Measurements from ENCODE around the gene HTR3C. TPM values are rescaled to one million over a fixed set of nuclear protein-coding genes. Genes with fewer than 3 reads are reported as not detected.
"Not testable (repeated sequence)": the region's sequence is repeated elsewhere in the genome, so short reads cannot be mapped to it uniquely, and the experiment has no call there.

HTR3C gene
- total RNA-seq, 1 donor from 2014 or later: not detected

GRCh38 chr3:184016811-184017671 is 35.8 kb upstream of the HTR3C start:
- intact Hi-C loops (cut with micrococcal nuclease): loop anchor here (10.0 kb wide), 1 partner anchor 122 kb away; no protein-coding TSS in a partner anchor
- peak; percentile 97 for TF ChIP-seq CTCF (IDR thresholded peaks at IDR 0.05; ENCODE audit: borderline replicate concordance)

GRCh38 chr3:184017672-184018423 is 35.0 kb upstream of the HTR3C start, which contains the start of gene ABCC5:
Gene ABCC5, minus strand, starts transcription at chr3:184017884. Its CDS starts 3,492 bp downstream, at chr3:184014392.
- H3K36me3 ChIP-seq: peaks cover 13% of the 10 kb centered on the region
- no peaks in the 10 kb centered on the region for H3K9me3 ChIP-seq (replicated peaks)
- H3K27me3 ChIP-seq (ENCODE audit: low read depth): no peaks in the 10 kb centered on the region
- peak; percentile 59 for TF ChIP-seq CTCF (IDR thresholded peaks at IDR 0.05; ENCODE audit: borderline replicate concordance)
- peak; percentile 94 for DNase-seq
- peaks cover 43% of the 10 kb centered on the region for H3K4me1 ChIP-seq
- intact Hi-C loops (cut with micrococcal nuclease): loop anchor here (10.0 kb wide), 1 partner anchor 123 kb away; no protein-coding TSS in a partner anchor
- peak within 1 kb of the TSS; percentile 96 for H3K4me3 ChIP-seq
- H3K27ac ChIP-seq (replicated peaks): peak within 1 kb of the TSS; percentile 93

More at GRCh38 chr3:184016811-184017671, 35.8 kb upstream of the HTR3C start:
- H3K27ac ChIP-seq (replicated peaks): peak overlapping the region; percentile 93
- H3K4me3 ChIP-seq: peak overlapping the region; percentile 96
- H3K4me1 ChIP-seq: peaks cover 51% of the 10 kb centered on the region
- no peaks in the 10 kb centered on the region for H3K27me3 ChIP-seq (ENCODE audit: low read depth)
- peak; percentile 66 for DNase-seq
- no peaks in the 10 kb centered on the region for H3K9me3 ChIP-seq (replicated peaks)
- H3K36me3 ChIP-seq: peaks cover 21% of the 10 kb centered on the region

GRCh38 chr3:184018424-184018973 is 34.3 kb upstream of the HTR3C start:
- Histone ChIP-seq H3K36me3 (peaks cover 7% of the 10 kb centered on the region), H3K27me3 (ENCODE audit: low read depth) (no peaks in the 10 kb centered on the region), H3K27ac (replicated peaks) (peak overlapping the region; percentile 93), H3K9me3 (replicated peaks) (no peaks in the 10 kb centered on the region), H3K4me3 (peak overlapping the region; percentile 96), H3K4me1 (peaks cover 36% of the 10 kb centered on the region)
- DNase-seq: no peak
- intact Hi-C loops (cut with micrococcal nuclease): loop anchor here (10.0 kb wide), 1 partner anchor 124 kb away; no protein-coding TSS in a partner anchor
- no peak for TF ChIP-seq CTCF (IDR thresholded peaks at IDR 0.05; ENCODE audit: borderline replicate concordance)

- Histone ChIP-seq H3K36me3 (no peaks in the 10 kb centered on the region), H3K4me3 (no peak overlapping the region), H3K9me3 (replicated peaks) (no peaks in the 10 kb centered on the region), H3K27ac (replicated peaks) (no peak overlapping the region), H3K27me3 (ENCODE audit: low read depth) (peaks cover 8% of the 10 kb centered on the region), H3K4me1 (peaks cover 4% of the 10 kb centered on the region)
- intact Hi-C loops (cut with micrococcal nuclease): no loop called here
- no peak for DNase-seq
- no peak for TF ChIP-seq CTCF (IDR thresholded peaks at IDR 0.05; ENCODE audit: borderline replicate concordance)
Measured at GRCh38 chr3:184022323-184022722, 30.5 kb upstream of the HTR3C start.

- H3K9me3 ChIP-seq (replicated peaks); H3K4me3 ChIP-seq; H3K4me1 ChIP-seq; H3K27ac ChIP-seq (replicated peaks); H3K36me3 ChIP-seq; H3K27me3 ChIP-seq (ENCODE audit: low read depth); intact Hi-C loops (cut with micrococcal nuclease); DNase-seq: not testable (repeated sequence)
Measured at GRCh38 chr3:184025256-184025655, 27.6 kb upstream of the HTR3C start.

GRCh38 chr3:184028275-184028890 is 24.5 kb upstream of the HTR3C start:
- DNase-seq; H3K4me1 ChIP-seq; H3K36me3 ChIP-seq; H3K27me3 ChIP-seq (ENCODE audit: low read depth); H3K9me3 ChIP-seq (replicated peaks); intact Hi-C loops (cut with micrococcal nuclease); H3K27ac ChIP-seq (replicated peaks); H3K4me3 ChIP-seq: not testable (repeated sequence)

All from left ventricle myocardium inferior (tissue), 1 donor.